ENCODE data around the gene COQ8A. TPM values are rescaled to one million over a fixed set of nuclear protein-coding genes. Genes with fewer than 3 reads are reported as not detected.

Gene COQ8A
- total RNA-seq, 1 experiment from 2014 or later, result 35.3 TPM

DNA sequence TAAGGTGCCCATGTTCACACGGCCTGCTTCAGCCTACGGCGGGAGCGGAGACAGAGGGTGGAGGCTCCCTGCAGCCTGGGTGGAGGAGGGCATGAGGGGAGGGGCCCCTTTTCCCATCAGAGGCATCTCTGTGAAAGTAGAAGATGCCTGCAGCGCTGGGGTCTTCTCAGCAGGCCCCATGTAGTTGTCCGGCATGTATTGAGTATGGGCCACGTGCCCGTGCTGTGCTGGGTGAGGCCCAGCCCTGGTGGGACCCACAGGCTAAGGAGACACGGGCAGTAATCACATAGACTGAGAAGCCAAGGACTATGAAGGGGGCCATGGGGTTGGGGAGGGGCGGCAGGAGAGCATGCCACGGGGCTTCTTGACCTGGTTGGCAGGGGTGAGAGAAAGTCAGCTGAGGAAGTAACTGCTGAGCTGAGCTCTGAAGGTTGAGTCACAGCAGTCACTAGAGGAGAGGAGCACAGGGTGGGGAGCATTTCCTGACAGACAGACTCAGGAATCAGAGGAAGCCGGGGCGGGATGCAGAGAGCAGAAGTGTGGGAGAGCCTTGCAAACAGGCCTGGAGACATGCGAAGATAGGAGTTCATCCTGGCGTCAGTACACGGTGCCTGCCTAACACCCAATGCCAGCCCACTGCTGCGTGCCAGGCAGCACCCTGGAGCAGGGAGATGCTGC is 48.1 kb upstream of the COQ8A start:
- Histone ChIP-seq H3K4me3 (replicated peaks in 1 of 2; ENCODE audit: low read depth in 1 of 2, low read length in 2 of 2) (no peak overlapping the region), H3K4me1 (ENCODE audit: control insufficient read depth in 1 of 2, insufficient read depth in 2 of 2, low read length in 2 of 2) (no peaks in the 10 kb centered on the region), H3K9me2 (ENCODE audit: insufficient read depth) (no peaks in the 10 kb centered on the region), H3K27ac (ENCODE audit: low read depth, low read length) (no peak overlapping the region), H3K4me2 (ENCODE audit: low read length) (no peak overlapping the region), H3K9ac (ENCODE audit: low read length) (no peak overlapping the region), H2AFZ (ENCODE audit: low read depth, low read length, poor library complexity, severe bottlenecking) (no peak overlapping the region), H3K36me3 (ENCODE audit: control insufficient read depth in 1 of 2, insufficient read depth in 2 of 2, low read length in 2 of 2) (peaks cover 3 to 7% of the 10 kb centered on the region in 2 experiments; a peak in 3 of 4 replicates), H3K79me2 (ENCODE audit: insufficient read depth, low read length) (no peaks in the 10 kb centered on the region), H3K27me3 (ENCODE audit: insufficient read depth, low read length) (no peaks in the 10 kb centered on the region), H4K20me1 (ENCODE audit: insufficient read depth) (no peaks in the 10 kb centered on the region), H3K9me3 (ENCODE audit: control insufficient read depth in 1 of 2, insufficient read depth in 1 of 2, low read depth in 1 of 2, low read length in 2 of 2) (no peaks in the 10 kb centered on the region)
- ATAC-seq (no peak), DNase-seq (ENCODE audit: low read depth, low spot score) (no peak)
- intact Hi-C loops (cut with micrococcal nuclease), result no loop called here
- no TSS peak for BruUV-seq (replicated peaks)
- ChIA-PET RAD21 (ENCODE audit: low non-redundant PET in 1 of 2, low total read pairs in 2 of 2, uncharacterized antibody in 2 of 2, unreplicated experiment in 2 of 2) (no interaction called here), POLR2A (no interaction called here), CTCF (no interaction called here)
- TF ChIP-seq POLR2A (IDR thresholded peaks at IDR 0.05; ENCODE audit: borderline replicate concordance, extremely low read depth, insufficient read depth, insufficient read length) (no peak), RAD21 (IDR thresholded peaks at IDR 0.05; ENCODE audit: low read depth) (no peak), YY1 (IDR thresholded peaks at IDR 0.05; ENCODE audit: extremely low read depth, insufficient replicate concordance, low read depth, low read length) (no peak), ELF1 (IDR thresholded peaks at IDR 0.05; ENCODE audit: borderline replicate concordance, low read depth) (no peak), POLR2AphosphoS5 (IDR thresholded peaks at IDR 0.05; ENCODE audit: low read depth, low read length) (no peak), CEBPB (IDR thresholded peaks at IDR 0.05; ENCODE audit: low read depth) (no peak), SRF (IDR thresholded peaks at IDR 0.05; ENCODE audit: low read depth) (no peak)
- TF ChIP-seq, protein P1, sequence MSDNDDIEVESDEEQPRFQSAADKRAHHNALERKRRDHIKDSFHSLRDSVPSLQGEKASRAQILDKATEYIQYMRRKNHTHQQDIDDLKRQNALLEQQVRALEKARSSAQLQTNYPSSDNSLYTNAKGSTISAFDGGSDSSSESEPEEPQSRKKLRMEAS (IDR thresholded peaks at IDR 0.05), result no peak

DNA sequence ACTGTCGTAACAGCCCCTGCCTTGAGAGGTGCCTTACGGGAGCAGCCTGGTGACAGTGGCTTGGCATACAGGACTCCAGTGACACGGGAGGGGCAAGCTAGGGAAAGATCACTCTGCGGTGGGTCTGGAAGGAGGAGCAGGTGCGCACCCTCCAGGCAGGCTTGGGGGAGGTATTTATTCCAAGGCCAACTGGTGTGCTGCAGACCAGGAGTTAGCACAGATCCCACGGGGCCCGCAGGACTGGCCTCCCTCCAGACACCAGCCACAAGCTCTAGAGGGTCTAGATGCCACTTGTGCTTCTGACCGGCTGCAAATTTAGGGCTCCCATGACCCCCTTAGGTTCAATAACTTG is 47.6 kb upstream of the COQ8A start:
- ATAC-seq (no peak; the same call in 1 of the 2 replicates), DNase-seq (ENCODE audit: low read depth, low spot score) (no peak)
- TF ChIP-seq POLR2A (IDR thresholded peaks at IDR 0.05; ENCODE audit: borderline replicate concordance, extremely low read depth, insufficient read depth, insufficient read length) (no peak), SRF (IDR thresholded peaks at IDR 0.05; ENCODE audit: low read depth) (no peak), RAD21 (IDR thresholded peaks at IDR 0.05; ENCODE audit: low read depth) (0 out of 2 replicates have a peak, but pooled peaks have one; percentile 8)
- intact Hi-C loops (cut with micrococcal nuclease), result no loop called here
- RAD21 ChIA-PET (ENCODE audit: low non-redundant PET in 1 of 2, low total read pairs in 2 of 2, uncharacterized antibody in 2 of 2, unreplicated experiment in 2 of 2), result no interaction called here
- Histone ChIP-seq H3K4me3 (replicated peaks in 1 of 2; ENCODE audit: low read depth in 1 of 2, low read length in 2 of 2) (no peak overlapping the region), H3K9me2 (ENCODE audit: insufficient read depth) (no peaks in the 10 kb centered on the region), H3K36me3 (ENCODE audit: control insufficient read depth in 1 of 2, insufficient read depth in 2 of 2, low read length in 2 of 2) (peaks cover 3 to 7% of the 10 kb centered on the region in 2 experiments; a peak in 3 of 4 replicates), H3K4me2 (ENCODE audit: low read length) (no peak overlapping the region), H3K27me3 (ENCODE audit: insufficient read depth, low read length) (no peaks in the 10 kb centered on the region), H3K27ac (ENCODE audit: low read depth, low read length) (no peak overlapping the region), H3K9me3 (ENCODE audit: control insufficient read depth in 1 of 2, insufficient read depth in 1 of 2, low read depth in 1 of 2, low read length in 2 of 2) (no peaks in the 10 kb centered on the region), H3K9ac (ENCODE audit: low read length) (no peak overlapping the region), H4K20me1 (ENCODE audit: insufficient read depth) (no peaks in the 10 kb centered on the region), H3K79me2 (ENCODE audit: insufficient read depth, low read length) (no peaks in the 10 kb centered on the region), H3K4me1 (ENCODE audit: control insufficient read depth in 1 of 2, insufficient read depth in 2 of 2, low read length in 2 of 2) (no peaks in the 10 kb centered on the region), H2AFZ (ENCODE audit: low read depth, low read length, poor library complexity, severe bottlenecking) (no peak overlapping the region)
- BruUV-seq (replicated peaks), result no TSS peak
- POLR2A ChIA-PET, result no interaction called here
- CTCF ChIA-PET, result no interaction called here
